HepG2 (cell line): ENCODE results near the gene CAMK2G.

Experiments used
- ARHGAP35 ChIP-seq: sonication (generic); formaldehyde crosslinking; IDR thresholded peaks from 2 replicates; pipeline ENCODE4 v1.9.0; 2022; ENCODE audit warnings: mild to moderate bottlenecking, inconsistent platforms, moderate library complexity, missing genetic modification reagents, borderline replicate concordance
- CTCF ChIP-seq: sonication (generic); formaldehyde crosslinking; IDR thresholded peaks from 2 replicates; pipeline ENCODE4 v1.5.0; 2020; ENCODE audit warnings: mild to moderate bottlenecking, missing genetic modification reagents, moderate library complexity
- E2F5 ChIP-seq: sonication (generic); formaldehyde crosslinking; conservative IDR thresholded peaks from 2 replicates; pipeline ENCODE4 v1.4.0; 2020; ENCODE audit warnings: missing genetic modification reagents
- ELF1 ChIP-seq: sonication (generic); formaldehyde crosslinking; IDR thresholded peaks from 2 replicates; pipeline ENCODE4 v1.4.0; 2020; ENCODE audit warnings: missing genetic modification reagents
- HDAC6 ChIP-seq: fragments of 200-600 bp; sonication (generic); IDR thresholded peaks from 2 replicates; pipeline ENCODE4 v1.7.0; 2017; ENCODE audit warnings: mild to moderate bottlenecking, antibody characterized with exemption, low read length, low read depth
- JUN ChIP-seq: sonication (generic); formaldehyde crosslinking; IDR thresholded peaks from 2 replicates; pipeline ENCODE4 v1.4.0; 2020; ENCODE audit warnings: mild to moderate bottlenecking, missing genetic modification reagents
- JUNB ChIP-seq: sonication (generic); formaldehyde crosslinking; IDR thresholded peaks from 2 replicates; pipeline ENCODE4 v1.8.0; 2022; ENCODE audit warnings: missing genetic modification reagents, mild to moderate bottlenecking, borderline replicate concordance
- JUND ChIP-seq: sonication (generic); formaldehyde crosslinking; IDR thresholded peaks from 2 replicates; pipeline ENCODE4 v1.8.0; 2022; ENCODE audit warnings: mild to moderate bottlenecking, missing genetic modification reagents
- RAD21 ChIP-seq: fragments of 450-650 bp; formaldehyde crosslinking; IDR thresholded peaks from 2 replicates; pipeline ENCODE4 v1.5.0; 2020; ENCODE audit warnings: mild to moderate bottlenecking
- REST ChIP-seq, 2 experiments: IDR thresholded peaks; 2 replicates each; pipeline ENCODE4 v1.6.1; 2011 to 2012; ENCODE audit warnings: low read length in 2 of 2, borderline replicate concordance in 1 of 2, low read depth in 1 of 2, mild to moderate bottlenecking in 1 of 2, moderate library complexity in 1 of 2
- TFE3 ChIP-seq: IDR thresholded peaks from 2 replicates; pipeline ENCODE4 v1.6.1; 2016
- TRIM22 ChIP-seq: fragments of 450-650 bp; IDR thresholded peaks from 2 replicates; pipeline ENCODE4 v1.6.1; 2017

GRCh38 chr10:73809061-73809818, 65.1 kb downstream of the CAMK2G start:
- TF ChIP-seq HDAC6 (no peak), REST (IDR thresholded peaks at IDR 0.05; ENCODE audit: borderline replicate concordance in 1 of 2, low read depth in 1 of 2, low read length in 2 of 2) (no peak), TRIM22 (no peak), CTCF (no peak), JUN (CRISPR knock-in tag) (no peak), JUND (CRISPR knock-in tag) (no peak), ELF1 (CRISPR knock-in tag) (no peak), E2F5 (CRISPR knock-in tag) (no peak), RAD21 (CRISPR knock-in tag) (no peak), ARHGAP35 (CRISPR knock-in tag) (no peak), JUNB (no peak), TFE3 (no peak)
